GM18909 (cell line): Measurements from ENCODE around the gene OTX1.
"Not testable (repeated sequence)": the region's sequence is repeated elsewhere in the genome, so short reads cannot be mapped to it uniquely, and the experiment has no call there.

Source experiments
- ATAC-seq: cut with Tn5 transposase; IDR thresholded peaks from one replicate; pipeline ENCODE4 v1.9.1; 2021; ENCODE audit warnings: mild to moderate bottlenecking; ENCODE audit not compliant: unreplicated experiment, poor library complexity

The OTX1 gene

GRCh38 chr2:63050334-63051041 lies at the start of gene OTX1:
Gene OTX1 (plus strand): TSS chr2:63050830. CDS start chr2:63052991, 2,161 bp downstream.
- peak; percentile 81 for ATAC-seq

GRCh38 chr2:63001576-63001975 lies 49.1 kb upstream of the OTX1 start:
- no peak for ATAC-seq

- ATAC-seq, result no peak
Measured at GRCh38 chr2:63003351-63003750, 47.3 kb upstream of the OTX1 start.

GRCh38 chr2:63007813-63008458 lies 42.7 kb upstream of the OTX1 start:
- ATAC-seq, result no peak

GRCh38 chr2:63008838-63009237 lies 41.8 kb upstream of the OTX1 start:
- ATAC-seq, result no peak

- ATAC-seq, result no peak
Measured at GRCh38 chr2:63009490-63009889, 41.1 kb upstream of the OTX1 start.

- ATAC-seq, result no peak
Measured at GRCh38 chr2:63012541-63012940, 38.1 kb upstream of the OTX1 start.

GRCh38 chr2:63013438-63013837 lies 37.2 kb upstream of the OTX1 start:
- ATAC-seq, result no peak

- no peak for ATAC-seq
Measured at GRCh38 chr2:63015389-63015788, 35.2 kb upstream of the OTX1 start.

- no peak for ATAC-seq
Measured at GRCh38 chr2:63018439-63018838, 32.2 kb upstream of the OTX1 start.

- not testable (repeated sequence) for ATAC-seq
Measured at GRCh38 chr2:63019686-63020085, 30.9 kb upstream of the OTX1 start.

- peak; percentile 57 for ATAC-seq
Measured at GRCh38 chr2:63023444-63023843, 27.2 kb upstream of the OTX1 start.

GRCh38 chr2:63027220-63027619 lies 23.4 kb upstream of the OTX1 start:
- no peak for ATAC-seq

GRCh38 chr2:63029058-63029457 lies 21.6 kb upstream of the OTX1 start:
- ATAC-seq, result no peak

- no peak for ATAC-seq
Measured at GRCh38 chr2:63034526-63034925, 16.1 kb upstream of the OTX1 start.

GRCh38 chr2:63035169-63035568 lies 15.5 kb upstream of the OTX1 start:
- no peak for ATAC-seq

- ATAC-seq, result no peak
Measured at GRCh38 chr2:63035660-63036059, 15.0 kb upstream of the OTX1 start.

GRCh38 chr2:63038034-63038433 lies 12.6 kb upstream of the OTX1 start:
- no peak for ATAC-seq

GRCh38 chr2:63040586-63040985 lies 10.0 kb upstream of the OTX1 start:
- ATAC-seq, result no peak

- ATAC-seq, result no peak
Measured at GRCh38 chr2:63041592-63041991, 9.0 kb upstream of the OTX1 start.

- no peak for ATAC-seq
Measured at GRCh38 chr2:63044362-63045327, 6.0 kb upstream of the OTX1 start.
